Activated T-helper 2 cell treated with anti-CD3 and anti-CD28 coated beads, Interferon-gamma antibody, Interleukin-2, Interleukin-4, amounts not matched to agents 10 μg/mL and 5 μg/mL and 100 μg/mL, durations not matched to agents 14 hours and 24 hours and 36 hours (primary cell): Measurements from ENCODE around the gene SYT9. TPM values are rescaled to one million over a fixed set of nuclear protein-coding genes. Genes with fewer than 3 reads are reported as not detected.

Source experiments
- DNase-seq: peaks from one replicate; pipeline ENCODE4 v3.0.0; 2021; ENCODE audit warnings: low spot score
- H3K27ac Mint-ChIP-seq: one replicate; pipeline ENCODE4 v1.8.0; 2021; ENCODE audit warnings: mixed read lengths
- H3K27me3 Mint-ChIP-seq: one replicate; pipeline ENCODE4 v1.8.0; 2021; ENCODE audit warnings: low read depth, mixed read lengths
- H3K36me3 Mint-ChIP-seq: one replicate; pipeline ENCODE4 v1.8.0; 2021; ENCODE audit warnings: low read depth, mixed read lengths
- H3K4me1 Mint-ChIP-seq: one replicate; pipeline ENCODE4 v1.8.0; 2021; ENCODE audit warnings: low read depth, mixed read lengths
- H3K4me3 Mint-ChIP-seq: one replicate; pipeline ENCODE4 v1.8.0; 2021; ENCODE audit warnings: low read depth, mild to moderate bottlenecking, moderate library complexity, mixed read lengths
- H3K9me3 Mint-ChIP-seq: one replicate; pipeline ENCODE4 v1.8.0; 2021; ENCODE audit warnings: mixed read lengths
- intact Hi-C: fragments of 100-400 bp; cut with micrococcal nuclease; formaldehyde crosslinking; loops from one replicate; pipeline ENCODE4 v1.15.1; 2023
- total RNA-seq: library from RNA; stranded (reverse); gene quantifications from 2 replicates; pipeline ENCODE4 v1.2.3, GENCODE V29; 2022

The SYT9 gene
- total RNA-seq, 1 donor from 2014 or later, result not detected

DNA sequence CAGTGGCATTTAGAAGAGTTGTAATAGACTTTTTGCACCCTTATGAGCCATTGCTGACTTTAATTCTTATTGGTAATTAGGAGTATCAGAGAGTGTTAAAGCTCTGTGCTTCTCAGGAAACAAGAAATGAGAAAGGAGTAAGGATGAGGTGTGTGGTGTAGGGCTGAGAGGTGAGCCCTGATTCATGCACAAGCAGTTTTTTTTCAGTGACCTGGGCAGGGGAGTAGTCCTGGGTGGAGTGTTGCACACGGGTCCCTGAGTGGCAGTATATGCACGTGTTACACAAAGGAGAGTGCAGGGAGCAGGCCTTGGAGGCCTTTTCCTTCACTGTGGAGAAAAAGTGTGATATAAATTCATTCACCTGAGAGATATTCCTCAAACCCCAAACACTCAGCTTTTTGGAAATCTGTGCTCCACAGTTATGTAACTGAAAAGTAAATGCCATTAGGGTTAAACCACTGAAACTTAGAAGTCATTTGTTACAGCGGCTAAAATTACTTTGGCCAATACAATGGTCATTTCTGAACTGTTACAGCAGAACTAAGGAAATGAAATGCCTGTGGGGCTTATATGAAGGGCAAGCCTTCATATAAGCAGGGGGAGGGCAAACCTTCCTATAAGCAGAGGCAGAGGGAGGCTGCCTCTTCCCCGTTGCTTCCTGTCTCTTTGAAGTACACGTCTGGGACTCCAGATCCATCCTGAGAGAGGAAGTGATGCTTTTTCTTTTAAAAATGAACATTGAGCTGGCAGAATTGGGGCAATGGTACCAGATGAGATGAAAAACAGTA, 171.0 kb downstream of the SYT9 start:
- no peaks in the 10 kb centered on the region for H3K9me3 Mint-ChIP-seq
- H3K4me3 Mint-ChIP-seq, result no peak overlapping the region
- H3K4me1 Mint-ChIP-seq, result peaks cover 4% of the 10 kb centered on the region
- no peaks in the 10 kb centered on the region for H3K36me3 Mint-ChIP-seq
- DNase-seq, result no peak
- H3K27ac Mint-ChIP-seq, result no peak overlapping the region
- H3K27me3 Mint-ChIP-seq, result peaks cover under 1% of the 10 kb centered on the region
- intact Hi-C loops, result no loop called here

DNA sequence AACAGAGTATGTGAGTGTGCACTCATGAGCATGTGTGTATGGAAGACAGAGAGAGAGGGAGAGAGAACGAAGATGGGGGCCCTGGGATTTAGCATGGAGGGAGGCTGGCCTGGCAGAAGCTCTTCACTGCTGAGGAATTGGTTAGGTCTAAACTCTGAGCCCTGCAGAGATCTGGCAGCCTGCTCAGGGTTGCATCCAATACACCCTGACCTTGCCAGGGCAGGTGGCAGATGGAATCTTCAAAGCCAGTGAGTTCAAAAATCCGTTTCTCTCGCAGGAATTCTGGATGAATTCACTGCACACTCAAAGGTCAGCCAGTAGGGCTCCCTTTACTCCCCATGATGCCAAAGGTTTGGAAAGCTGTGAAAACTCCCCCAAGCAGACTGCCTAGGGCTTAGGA, 172.2 kb downstream of the SYT9 start:
- peaks cover 4% of the 10 kb centered on the region for H3K4me1 Mint-ChIP-seq
- intact Hi-C loops, result no loop called here
- H3K36me3 Mint-ChIP-seq, result no peaks in the 10 kb centered on the region
- no peak overlapping the region for H3K27ac Mint-ChIP-seq
- H3K27me3 Mint-ChIP-seq, result peaks cover 2% of the 10 kb centered on the region
- no peak overlapping the region for H3K4me3 Mint-ChIP-seq
- no peak for DNase-seq
- H3K9me3 Mint-ChIP-seq, result no peaks in the 10 kb centered on the region

DNA sequence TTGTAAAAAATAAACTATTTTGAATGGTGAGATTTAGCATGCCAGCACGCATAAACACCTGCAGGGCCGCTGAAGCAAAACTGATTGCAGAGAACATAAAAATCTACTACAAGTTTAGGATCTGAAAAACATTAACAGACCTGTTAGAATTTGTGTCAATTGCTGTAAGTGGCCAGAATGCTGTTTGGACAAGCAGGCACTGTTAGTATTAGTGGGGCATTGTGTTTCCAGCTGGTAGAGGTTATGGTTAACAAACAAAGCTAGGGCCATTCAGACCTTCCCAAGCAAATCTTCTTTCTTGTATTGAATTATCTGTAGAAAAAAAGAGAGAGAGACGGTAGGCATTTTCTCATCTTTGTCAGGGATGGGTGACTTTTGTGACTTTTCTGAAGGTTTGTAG, 176.0 kb downstream of the SYT9 start:
- H3K27me3 Mint-ChIP-seq, result peaks cover 2% of the 10 kb centered on the region
- peaks cover 3% of the 10 kb centered on the region for H3K4me1 Mint-ChIP-seq
- no peak for DNase-seq
- H3K27ac Mint-ChIP-seq, result no peak overlapping the region
- intact Hi-C loops, result no loop called here
- no peak overlapping the region for H3K4me3 Mint-ChIP-seq
- no peaks in the 10 kb centered on the region for H3K36me3 Mint-ChIP-seq
- no peaks in the 10 kb centered on the region for H3K9me3 Mint-ChIP-seq

DNA sequence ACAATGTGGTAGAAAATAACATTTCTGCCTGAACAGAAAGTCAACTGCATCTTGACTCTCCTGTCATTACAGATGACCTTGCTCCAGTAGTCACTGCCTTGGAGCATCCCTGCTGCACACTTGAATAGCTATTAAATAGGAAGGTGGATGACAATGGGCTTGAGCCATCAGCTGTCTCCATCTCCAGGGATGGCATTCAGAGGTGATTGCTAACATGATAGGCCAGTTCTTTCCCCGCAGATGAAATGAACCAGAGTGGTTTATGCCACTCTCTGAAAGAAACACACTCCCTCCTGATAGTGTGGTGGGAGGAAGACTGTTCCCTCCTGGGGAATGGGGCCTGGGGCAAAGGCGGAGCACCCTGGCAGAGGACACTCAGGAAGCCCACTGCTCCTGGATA, 176.5 kb downstream of the SYT9 start:
- Mint-ChIP-seq H3K9me3 (no peaks in the 10 kb centered on the region), H3K27ac (no peak overlapping the region), H3K36me3 (no peaks in the 10 kb centered on the region), H3K27me3 (peaks cover 2% of the 10 kb centered on the region), H3K4me1 (peaks cover under 1% of the 10 kb centered on the region), H3K4me3 (no peak overlapping the region)
- intact Hi-C loops, result no loop called here
- DNase-seq, result no peak

DNA sequence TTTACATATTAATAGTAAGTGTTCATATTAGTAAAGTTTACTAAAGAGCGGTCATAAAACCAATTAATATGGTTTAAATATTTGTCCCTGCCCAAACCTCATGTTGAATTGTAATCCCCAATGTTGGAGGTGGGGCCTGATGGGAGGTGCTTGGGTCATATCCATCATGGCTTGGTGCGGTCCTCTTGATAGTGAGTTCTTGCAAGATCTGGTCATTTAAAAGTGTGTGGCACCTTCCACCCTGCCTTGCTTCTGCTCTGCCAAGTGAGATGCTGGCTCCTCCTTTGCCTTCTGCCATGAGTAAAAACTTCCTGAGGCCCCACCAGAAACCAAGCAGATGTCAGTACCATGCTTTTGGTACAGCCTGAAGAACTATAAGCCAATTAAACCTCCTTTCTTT, 178.8 kb downstream of the SYT9 start:
- no peaks in the 10 kb centered on the region for H3K4me1 Mint-ChIP-seq
- no peak overlapping the region for H3K4me3 Mint-ChIP-seq
- no peak overlapping the region for H3K27ac Mint-ChIP-seq
- H3K27me3 Mint-ChIP-seq, result peaks cover 2% of the 10 kb centered on the region
- no peaks in the 10 kb centered on the region for H3K36me3 Mint-ChIP-seq
- H3K9me3 Mint-ChIP-seq, result no peaks in the 10 kb centered on the region
- no peak for DNase-seq
- intact Hi-C loops, result no loop called here

DNA sequence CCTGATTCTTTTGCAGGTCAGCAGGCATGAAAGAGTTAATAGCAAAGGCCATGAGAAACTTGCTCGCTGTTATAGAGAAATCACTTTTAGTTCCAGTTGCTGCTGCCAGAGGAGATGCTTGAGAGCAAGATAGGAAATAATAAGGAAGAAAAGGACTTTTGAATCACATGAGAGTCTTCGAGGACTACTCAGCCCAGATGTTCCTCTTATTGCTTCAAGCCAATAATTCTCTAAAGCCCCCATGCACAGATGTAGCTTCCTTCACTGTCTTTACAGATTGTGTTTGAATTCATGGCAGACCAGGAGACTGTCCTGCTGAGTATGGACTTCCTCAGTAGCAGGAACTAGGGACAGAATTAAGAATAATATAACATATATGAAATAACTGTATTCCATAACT, 183.5 kb downstream of the SYT9 start:
- no peak for DNase-seq
- intact Hi-C loops, result no loop called here
- Mint-ChIP-seq H3K36me3 (no peaks in the 10 kb centered on the region), H3K27me3 (no peaks in the 10 kb centered on the region), H3K4me3 (no peak overlapping the region), H3K4me1 (peaks cover 14% of the 10 kb centered on the region), H3K27ac (no peak overlapping the region), H3K9me3 (no peaks in the 10 kb centered on the region)

DNA sequence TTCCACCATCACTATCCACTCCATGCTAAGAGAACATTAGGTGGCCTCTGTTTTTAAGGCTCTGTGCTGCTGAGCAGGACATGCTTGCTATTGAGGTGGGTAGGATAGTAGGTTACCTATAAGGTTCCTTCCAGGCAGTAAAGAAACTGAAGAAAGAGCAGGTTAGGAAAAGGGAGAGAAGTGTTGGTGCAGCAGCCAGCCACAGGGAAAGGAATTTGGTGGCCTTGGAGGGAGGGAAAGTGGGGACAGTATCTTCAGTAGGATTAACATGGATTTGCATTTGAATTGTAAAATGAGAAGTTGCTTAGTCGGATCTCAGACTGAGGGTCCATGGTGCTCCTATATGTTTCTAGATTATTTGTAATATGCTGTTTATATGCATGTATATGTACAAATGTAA, 184.4 kb downstream of the SYT9 start:
- Mint-ChIP-seq H3K27ac (peak overlapping the region; percentile 69), H3K36me3 (no peaks in the 10 kb centered on the region), H3K4me1 (peaks cover 14% of the 10 kb centered on the region), H3K9me3 (no peaks in the 10 kb centered on the region), H3K4me3 (no peak overlapping the region), H3K27me3 (no peaks in the 10 kb centered on the region)
- no peak for DNase-seq
- intact Hi-C loops, result no loop called here

DNA sequence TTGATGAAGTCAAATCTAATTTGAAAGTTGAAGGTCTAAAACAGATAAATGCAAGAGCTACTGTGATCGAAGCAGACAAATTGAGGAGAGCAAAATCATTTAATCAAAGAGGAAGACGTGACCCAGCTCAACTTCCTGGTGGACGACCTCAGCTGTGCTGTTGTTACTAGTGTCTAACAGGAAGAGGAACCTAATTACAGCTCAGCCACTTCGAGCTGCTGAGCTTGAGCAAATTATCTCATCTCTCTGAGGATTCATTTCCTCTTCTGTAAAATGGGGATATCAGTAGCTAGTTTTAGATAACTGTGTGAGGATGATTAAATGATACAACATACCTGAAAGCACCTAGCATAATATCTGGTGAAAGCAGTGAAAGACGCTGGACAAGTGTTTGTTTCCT, 185.0 kb downstream of the SYT9 start:
- Mint-ChIP-seq H3K9me3 (no peaks in the 10 kb centered on the region), H3K4me1 (peaks cover 14% of the 10 kb centered on the region), H3K36me3 (no peaks in the 10 kb centered on the region), H3K4me3 (no peak overlapping the region), H3K27me3 (no peaks in the 10 kb centered on the region), H3K27ac (peak overlapping the region; percentile 69)
- intact Hi-C loops, result no loop called here
- no peak for DNase-seq

DNA sequence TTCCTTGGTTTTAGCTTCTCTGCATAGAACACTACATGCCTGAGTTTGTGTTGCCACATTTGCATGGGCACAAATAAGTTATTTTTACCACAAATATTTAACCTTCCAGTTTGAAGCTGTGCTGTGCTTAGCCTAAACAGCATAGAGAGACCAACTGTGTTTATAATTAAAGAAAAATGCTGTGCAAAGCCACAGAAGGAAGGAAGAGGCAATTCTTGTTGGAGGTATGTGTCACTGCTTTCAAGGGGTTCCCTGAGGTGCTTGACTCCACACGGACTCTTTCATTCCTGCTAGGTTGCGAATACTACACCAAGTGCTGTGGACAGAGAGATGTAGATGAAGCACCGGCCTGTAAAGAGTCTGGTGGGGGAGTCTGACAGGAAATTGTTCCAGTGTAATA, 186.0 kb downstream of the SYT9 start:
- H3K27me3 Mint-ChIP-seq, result no peaks in the 10 kb centered on the region
- no peak overlapping the region for H3K27ac Mint-ChIP-seq
- H3K4me3 Mint-ChIP-seq, result no peak overlapping the region
- H3K36me3 Mint-ChIP-seq, result no peaks in the 10 kb centered on the region
- intact Hi-C loops, result no loop called here
- H3K4me1 Mint-ChIP-seq, result peaks cover 14% of the 10 kb centered on the region
- no peaks in the 10 kb centered on the region for H3K9me3 Mint-ChIP-seq
- DNase-seq, result no peak

DNA sequence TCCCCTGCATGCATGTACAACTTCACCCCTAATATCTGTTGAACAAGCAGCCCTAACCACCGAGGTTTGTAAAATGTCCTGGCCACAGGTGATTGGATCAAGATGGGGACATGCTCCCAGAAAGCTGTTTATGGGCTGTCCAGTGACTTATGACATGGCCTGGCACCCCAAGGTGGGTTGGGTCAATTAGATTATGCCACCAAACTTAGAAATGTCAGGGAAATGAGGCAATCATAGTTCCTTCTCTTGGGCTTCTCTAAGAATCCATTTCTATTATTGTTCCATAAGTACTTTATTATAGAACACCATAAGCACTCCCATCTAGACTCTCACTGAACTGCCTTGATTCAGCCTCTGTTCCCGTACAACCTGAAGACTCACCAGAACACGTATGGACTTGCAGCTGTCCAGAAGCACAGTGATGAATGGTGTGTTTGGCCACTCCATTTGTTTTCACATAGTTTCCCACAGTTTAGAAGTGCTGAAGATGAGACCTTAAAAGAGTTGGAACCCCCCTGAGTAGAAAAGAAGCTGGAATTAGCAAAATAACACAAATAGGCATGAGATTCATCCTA, 188.1 kb downstream of the SYT9 start:
- Mint-ChIP-seq H3K27me3 (no peaks in the 10 kb centered on the region), H3K4me1 (peaks cover 14% of the 10 kb centered on the region), H3K9me3 (no peaks in the 10 kb centered on the region), H3K27ac (no peak overlapping the region), H3K4me3 (no peak overlapping the region), H3K36me3 (no peaks in the 10 kb centered on the region)
- intact Hi-C loops, result no loop called here
- no peak for DNase-seq

DNA sequence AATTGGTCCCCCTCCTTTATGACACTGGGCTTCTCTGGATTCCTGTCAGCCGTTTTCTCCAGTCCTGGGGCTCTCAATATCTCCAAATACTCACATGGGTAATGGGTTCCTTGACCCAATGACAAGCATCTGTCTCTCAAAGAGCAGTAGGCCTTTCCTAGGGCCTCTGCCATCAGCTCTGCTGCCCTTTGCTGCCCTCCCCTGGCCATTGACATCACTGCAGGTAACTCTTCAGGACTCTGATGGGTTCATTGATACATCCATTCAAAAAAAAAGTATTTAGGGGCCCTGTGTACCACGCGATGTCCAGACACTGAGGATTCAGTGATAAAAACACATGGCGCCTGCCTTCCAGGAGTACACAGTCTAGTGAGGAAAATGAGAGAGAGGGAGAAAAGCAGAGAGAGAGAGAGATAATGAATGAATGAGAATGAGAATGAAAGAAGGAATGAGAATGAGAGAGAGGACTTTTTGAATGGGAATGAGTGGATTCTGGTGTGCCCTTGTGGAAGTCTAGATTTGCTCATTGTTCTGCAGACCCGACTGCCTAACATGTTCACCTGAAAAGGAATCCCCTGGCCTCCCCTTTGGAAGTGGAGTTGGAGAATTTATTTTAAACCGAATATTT, 191.0 kb downstream of the SYT9 start:
- Mint-ChIP-seq H3K36me3 (no peaks in the 10 kb centered on the region), H3K4me1 (no peaks in the 10 kb centered on the region), H3K4me3 (no peak overlapping the region), H3K9me3 (no peaks in the 10 kb centered on the region), H3K27me3 (no peaks in the 10 kb centered on the region), H3K27ac (no peak overlapping the region)
- intact Hi-C loops, result loop anchor here (1.0 kb wide), 2 partner anchors 298 to 344 kb away; no protein-coding TSS in a partner anchor
- DNase-seq, result peak; percentile 53

DNA sequence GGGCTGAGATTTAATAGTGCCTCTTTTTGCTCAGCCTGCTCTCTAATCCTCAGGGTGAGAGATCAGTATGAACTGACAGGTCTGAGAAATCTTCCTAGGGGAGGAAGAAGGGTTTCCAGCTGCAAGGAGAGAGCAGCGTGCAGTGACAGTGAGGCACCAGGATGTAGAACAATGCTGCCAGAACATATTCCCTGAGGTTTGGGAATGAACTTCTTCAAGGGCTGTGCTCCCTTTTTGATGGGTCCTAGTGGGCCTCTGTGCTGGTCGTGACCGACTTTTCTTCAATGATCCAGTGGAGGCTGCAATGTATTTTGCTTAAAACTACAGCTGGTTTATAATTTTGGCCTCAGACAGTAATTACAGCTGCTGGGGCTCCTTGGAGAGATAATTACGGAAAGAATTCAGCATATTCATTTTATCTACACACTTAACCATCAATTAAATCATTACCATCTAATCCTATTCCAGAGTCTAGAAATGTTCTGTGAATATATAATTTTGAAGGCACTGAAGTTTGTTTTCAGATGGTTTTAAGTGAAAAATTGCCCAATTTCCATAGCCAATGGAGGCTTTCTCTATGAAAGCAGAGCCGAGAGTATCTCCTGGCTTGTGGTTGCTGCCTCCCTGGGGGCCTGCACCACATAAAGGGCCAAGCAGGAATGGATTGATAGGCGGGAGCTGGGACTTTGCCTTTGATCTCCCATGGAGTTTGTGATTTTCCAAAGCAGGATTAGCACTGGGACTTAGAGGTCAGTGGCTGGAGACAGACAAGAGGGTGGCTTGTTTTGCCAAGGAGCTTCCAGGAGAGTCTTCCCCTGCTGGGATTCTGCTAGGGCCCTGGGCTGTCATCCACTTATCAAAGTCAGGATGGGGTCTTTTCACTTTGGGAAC, 192.6 kb downstream of the SYT9 start:
- Mint-ChIP-seq H3K36me3 (no peaks in the 10 kb centered on the region), H3K4me3 (no peak overlapping the region), H3K27ac (no peak overlapping the region), H3K4me1 (no peaks in the 10 kb centered on the region), H3K27me3 (no peaks in the 10 kb centered on the region), H3K9me3 (no peaks in the 10 kb centered on the region)
- DNase-seq, result no peak
- intact Hi-C loops, result no loop called here
